Kidney (tissue), 14 donors: Measurements from ENCODE around the gene FRMD4A. TPM values are rescaled to one million over a fixed set of nuclear protein-coding genes. Genes with fewer than 3 reads are reported as not detected.

ENCODE experiments used
- DNase-seq, 5 donors: peaks; one replicate each; pipeline ENCODE4 v3.0.0-alpha.2; 2013 to 2020
- FAIRE-seq: peaks from 2 replicates; lab custom pipeline; 2012; peaks lifted over from hg19 to GRCh38; lab: Jason Lieb, UNC
- H3K27ac ChIP-seq, 2 donors: one replicate each; pipeline ENCODE4 v1.7.0; 2013; ENCODE audit warnings: low read depth in 2 of 2, low read length in 2 of 2, inconsistent platforms in 1 of 2
- H3K27me3 ChIP-seq: one replicate; pipeline ENCODE4 v1.7.1; 2013; ENCODE audit warnings: low read length, inconsistent platforms; ENCODE audit not compliant: control insufficient read depth, insufficient read depth
- H3K36me3 ChIP-seq, 3 donors: one replicate each; pipeline versions ENCODE4 v1.7.0 to v1.7.1; 2013; ENCODE audit warnings: low read length in 3 of 3, control low read depth in 1 of 3, inconsistent platforms in 1 of 3; ENCODE audit not compliant: insufficient read depth in 3 of 3, control insufficient read depth in 2 of 3
- H3K4me1 ChIP-seq, 3 donors: one replicate each; pipeline versions ENCODE4 v1.7.0 to v1.7.1; 2013; ENCODE audit warnings: low read length in 3 of 3, inconsistent platforms in 1 of 3, low read depth in 1 of 3; ENCODE audit not compliant: control insufficient read depth in 2 of 3, insufficient read depth in 2 of 3
- H3K4me3 ChIP-seq, 3 donors: one replicate each; pipeline versions ENCODE4 v1.7.0 to v1.8.1; 2013; ENCODE audit warnings: low read length in 3 of 3, control low read depth in 1 of 3, inconsistent platforms in 1 of 3
- H3K9ac ChIP-seq, 3 donors: one replicate each; pipeline versions ENCODE4 v1.7.0 to v1.7.1; 2013; ENCODE audit warnings: low read length in 3 of 3, control low read depth in 1 of 3, inconsistent platforms in 1 of 3
- H3K9me3 ChIP-seq, 3 donors: one replicate each; pipeline versions ENCODE4 v1.7.0 to v1.7.1; 2013; ENCODE audit warnings: low read length in 3 of 3, control low read depth in 1 of 3, inconsistent platforms in 1 of 3; ENCODE audit not compliant: control insufficient read depth in 2 of 3, insufficient read depth in 1 of 3
- intact Hi-C: fragments of 100-400 bp; cut with DNase I; formaldehyde crosslinking; loops from one replicate; pipeline ENCODE4 v1.11.1; 2022
- polyA plus RNA-seq: library from polyadenylated mRNA; stranded (reverse); fragments of 350-450 nt; fragmentation: Illumina TruSeq; extraction: RNeasy Lipid Tissue Mini Kit (QIAGEN cat#74804); gene quantifications from one replicate; pipeline ENCODE4 v1.2.3, GENCODE V29; 2014; ENCODE audit warnings: low read depth, low replicate concordance; ENCODE audit not compliant: insufficient read depth
- total RNA-seq: library from RNA; stranded (reverse); fragmentation: NEBNext Ultra II Directional; extraction: Animal tissue kit (Norgen Biotek cat#: 25700); gene quantifications from one replicate; pipeline ENCODE4 v1.2.1, GENCODE V29; 2021
- TF ChIP-seq, protein P1 (sequence below): IDR thresholded peaks from 3 replicates; pipeline ENCODE4 v1.5.1; 2012; ENCODE audit warnings: mild to moderate bottlenecking, moderate library complexity, borderline replicate concordance; ENCODE audit not compliant: insufficient read depth; ENCODE audit errors: extremely low read depth
- donor health status: control.
- donor health status: control.
- donor health status: control.
- donor health status: control.
- donor health status: control.
- donor health status: DM: yes; HTN: yes; CAD: no.
- donor health status: Normal renal cell carcinoma (clear cell type).

FRMD4A gene
- total and polyA plus RNA-seq, 2 donors from 2014 or later: 16.0 to 68.2 TPM

DNA sequence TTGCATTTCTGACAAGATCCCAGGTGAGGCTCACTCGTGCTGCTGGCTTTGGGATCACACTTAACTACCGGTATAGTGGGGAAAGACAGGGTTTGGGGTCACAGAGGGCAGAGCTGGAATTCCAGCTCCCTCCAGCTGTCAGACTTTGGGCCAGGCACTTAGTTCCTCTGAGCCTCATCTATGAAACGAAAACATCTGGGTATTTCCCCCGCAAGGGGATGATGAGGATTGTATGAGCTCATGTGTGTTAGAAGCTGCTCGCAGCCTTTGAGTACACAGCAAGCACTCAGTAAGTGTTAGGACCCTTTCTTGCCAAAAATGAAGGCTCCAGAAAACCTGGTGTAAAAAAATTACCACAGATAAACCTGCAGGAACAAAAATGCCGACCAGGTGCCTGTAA is 677.9 kb downstream of the FRMD4A start:
- H3K36me3 ChIP-seq: peaks cover 3 to 70% (median 30%) of the 10 kb centered on the region in 3 donors
- no peak overlapping the region for H3K27ac ChIP-seq
- H3K9me3 ChIP-seq: no peaks in the 10 kb centered on the region
- TF ChIP-seq, protein P1, sequence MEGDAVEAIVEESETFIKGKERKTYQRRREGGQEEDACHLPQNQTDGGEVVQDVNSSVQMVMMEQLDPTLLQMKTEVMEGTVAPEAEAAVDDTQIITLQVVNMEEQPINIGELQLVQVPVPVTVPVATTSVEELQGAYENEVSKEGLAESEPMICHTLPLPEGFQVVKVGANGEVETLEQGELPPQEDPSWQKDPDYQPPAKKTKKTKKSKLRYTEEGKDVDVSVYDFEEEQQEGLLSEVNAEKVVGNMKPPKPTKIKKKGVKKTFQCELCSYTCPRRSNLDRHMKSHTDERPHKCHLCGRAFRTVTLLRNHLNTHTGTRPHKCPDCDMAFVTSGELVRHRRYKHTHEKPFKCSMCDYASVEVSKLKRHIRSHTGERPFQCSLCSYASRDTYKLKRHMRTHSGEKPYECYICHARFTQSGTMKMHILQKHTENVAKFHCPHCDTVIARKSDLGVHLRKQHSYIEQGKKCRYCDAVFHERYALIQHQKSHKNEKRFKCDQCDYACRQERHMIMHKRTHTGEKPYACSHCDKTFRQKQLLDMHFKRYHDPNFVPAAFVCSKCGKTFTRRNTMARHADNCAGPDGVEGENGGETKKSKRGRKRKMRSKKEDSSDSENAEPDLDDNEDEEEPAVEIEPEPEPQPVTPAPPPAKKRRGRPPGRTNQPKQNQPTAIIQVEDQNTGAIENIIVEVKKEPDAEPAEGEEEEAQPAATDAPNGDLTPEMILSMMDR: no peak
- no peak overlapping the region for H3K9ac ChIP-seq
- no peak overlapping the region for H3K4me3 ChIP-seq
- H3K4me1 ChIP-seq: peaks cover 0 to 2% (median 0%) of the 10 kb centered on the region in 3 donors
- DNase-seq (no peak), FAIRE-seq (no peak)
- no peaks in the 10 kb centered on the region for H3K27me3 ChIP-seq
- intact Hi-C loops: no loop called here

DNA sequence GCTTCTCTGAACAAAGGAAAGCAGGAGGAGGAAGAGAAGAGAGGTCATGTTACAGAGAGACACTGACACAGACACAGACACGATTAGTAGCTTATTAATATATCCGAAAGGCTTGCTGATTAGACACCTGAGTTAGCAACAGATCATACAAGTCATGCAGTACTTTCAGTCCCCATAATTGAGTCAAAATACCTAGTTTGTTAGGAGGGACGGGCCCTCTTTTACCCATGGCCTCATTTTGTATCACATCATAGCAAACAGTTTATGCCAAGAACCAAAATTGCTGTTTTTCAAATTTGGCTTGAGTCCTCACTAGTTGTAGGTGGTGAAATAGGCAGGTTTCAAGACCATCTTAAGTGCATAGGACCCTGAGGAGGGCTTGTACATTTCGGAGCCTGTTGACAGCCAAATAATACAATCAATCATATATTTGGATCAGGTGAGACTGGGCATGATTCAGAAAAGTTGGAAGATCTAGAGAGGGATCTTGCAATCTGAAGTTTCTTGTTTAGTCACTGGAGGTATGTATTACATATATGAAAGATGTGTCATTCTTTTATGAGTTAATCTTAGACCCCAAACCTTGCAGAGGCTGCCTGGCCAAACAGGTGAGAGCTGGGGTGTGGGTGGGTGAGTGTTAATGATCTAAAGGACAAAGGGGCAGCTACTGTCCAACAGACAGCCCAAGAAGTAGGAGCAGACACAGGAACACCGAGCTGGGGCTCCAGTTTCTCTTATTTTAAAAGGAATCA is 678.6 kb downstream of the FRMD4A start:
- intact Hi-C loops: no loop called here
- H3K27me3 ChIP-seq: no peaks in the 10 kb centered on the region

GRCh38 chr10:13650961-13651360 is 679.8 kb downstream of the FRMD4A start:
- H3K9ac ChIP-seq: no peak overlapping the region
- no peaks in the 10 kb centered on the region for H3K9me3 ChIP-seq
- peaks cover 0 to 2% (median 0%) of the 10 kb centered on the region in 3 donors for H3K4me1 ChIP-seq
- H3K4me3 ChIP-seq: no peak overlapping the region
- FAIRE-seq: no peak
- TF ChIP-seq, protein P1: no peak
- H3K27me3 ChIP-seq: no peaks in the 10 kb centered on the region
- intact Hi-C loops: no loop called here
- H3K27ac ChIP-seq: no peak overlapping the region
- H3K36me3 ChIP-seq: peaks cover 3 to 77% (median 35%) of the 10 kb centered on the region in 3 donors
- DNase-seq: no peak

More for the DNA sequence above, 678.6 kb downstream of the FRMD4A start:
- peaks cover 3 to 73% (median 33%) of the 10 kb centered on the region in 3 donors for H3K36me3 ChIP-seq
- H3K9ac ChIP-seq: no peak overlapping the region
- FAIRE-seq (no peak), DNase-seq (no peak)
- TF ChIP-seq, protein P1: no peak
- H3K4me1 ChIP-seq: peaks cover 0 to 2% (median 0%) of the 10 kb centered on the region in 3 donors
- no peak overlapping the region for H3K27ac ChIP-seq
- H3K9me3 ChIP-seq: no peaks in the 10 kb centered on the region
- H3K4me3 ChIP-seq: no peak overlapping the region
